K562 (cell line): ENCODE measurements around the gene LDLRAD3. TPM values are rescaled to one million over a fixed set of nuclear protein-coding genes. Genes with fewer than 3 reads are reported as not detected.

ENCODE experiments used
- CBX5 ChIP-seq: IDR thresholded peaks from 2 replicates; pipeline ENCODE4 v1.6.1; 2014; ENCODE audit warnings: low read depth, borderline replicate concordance
- HDAC6 ChIP-seq: IDR thresholded peaks from 2 replicates; pipeline ENCODE4 v1.6.1; 2012; ENCODE audit warnings: low read depth, mild to moderate bottlenecking, control low read depth, inconsistent platforms, low read length, moderate library complexity
- HNRNPH1 ChIP-seq: fragments of 200-400 bp; formaldehyde crosslinking; optimal IDR thresholded peaks from 2 replicates; pipeline ENCODE3; 2017; ENCODE audit warnings: low read depth, mild to moderate bottlenecking, low read length, moderate library complexity
- MCM2 ChIP-seq: fragments of 450-650 bp; IDR thresholded peaks from 2 replicates; pipeline ENCODE4 v1.6.1; 2017; ENCODE audit warnings: low read depth, mild to moderate bottlenecking
- MCM3 ChIP-seq: fragments of 450-650 bp; IDR thresholded peaks from 2 replicates; pipeline ENCODE4 v1.6.1; 2016
- NCOA1 ChIP-seq: fragments of 450-650 bp; IDR thresholded peaks from 2 replicates; pipeline ENCODE4 v1.6.1; 2016; ENCODE audit warnings: low read depth
- PCBP1 ChIP-seq: fragments of 200-400 bp; formaldehyde crosslinking; IDR thresholded peaks from 2 replicates; pipeline ENCODE4 v1.6.1; 2018; ENCODE audit warnings: mild to moderate bottlenecking, low read depth, low read length; ENCODE audit not compliant: poor library complexity, severe bottlenecking
- POU5F1 ChIP-seq: fragments of 150-350 bp; IDR thresholded peaks from 2 replicates; pipeline ENCODE4 v1.6.1; 2014; ENCODE audit warnings: borderline replicate concordance, low read length, low read depth, mild to moderate bottlenecking; ENCODE audit not compliant: partially characterized antibody
- RBM15 ChIP-seq: fragments of 200-400 bp; formaldehyde crosslinking; IDR thresholded peaks from 2 replicates; pipeline ENCODE4 v1.6.1; 2018; ENCODE audit warnings: mild to moderate bottlenecking, low read length, moderate library complexity; ENCODE audit not compliant: insufficient read depth
- SRSF9 ChIP-seq: fragments of 200-400 bp; formaldehyde crosslinking; IDR thresholded peaks from 2 replicates; pipeline ENCODE4 v1.6.1; 2017; ENCODE audit warnings: low read depth, low read length, borderline replicate concordance
- THRAP3 ChIP-seq: fragments of 450-650 bp; IDR thresholded peaks from 2 replicates; pipeline ENCODE4 v1.6.1; 2016; ENCODE audit warnings: mild to moderate bottlenecking, inconsistent platforms, borderline replicate concordance
- ZNF174 ChIP-seq: fragments of 250-450 bp; sonication (Bioruptor Pico); IDR thresholded peaks from 2 replicates; pipeline ENCODE4 v1.4.0; 2020; ENCODE audit warnings: mild to moderate bottlenecking
- polyA plus RNA-seq, 8 experiments: library from polyadenylated mRNA; depleted of rRNA in 4 of 8; stranded (reverse) in 5 of 8; unstranded in 3 of 8; fragments of >200 nt; fragmentation: Nextera tagmentation in 2 of 8; fragmentation: Illumina TruSeq in 1 of 8; extraction: Ambion mirVana in 2 of 8; extraction: Trizol in 1 of 8; gene quantifications; 2 replicates each; pipeline versions ENCODE4 v1.2.1 to v1.2.3, GENCODE V29; 2011 to 2014; ENCODE audit warnings: inconsistent platforms in 1 of 8, missing spikeins in 1 of 8
- total RNA-seq, 7 experiments: library from RNA; depleted of rRNA in 6 of 7; stranded (reverse); fragments of >200 nt in 6 of 7; fragmentation: Illumina TruSeq in 2 of 7; extraction: Trizol in 2 of 7; gene quantifications; 2 replicates each; pipeline versions ENCODE4 v1.2.1 to v1.2.3, GENCODE V29; 2011 to 2021; ENCODE audit warnings: low replicate concordance in 1 of 7
- TF ChIP-seq, protein P1 (sequence below), 2 experiments: fragments of 450-650 bp in 1 of 2; sonication (generic) in 1 of 2; formaldehyde crosslinking in 1 of 2; IDR thresholded peaks; 2 replicates each; pipeline versions ENCODE4 v1.7.1 to v1.9.0; 2016 to 2022; ENCODE audit warnings: inconsistent platforms in 1 of 2, mild to moderate bottlenecking in 1 of 2, missing genetic modification reagents in 1 of 2
- TF ChIP-seq, protein P2 (sequence below): fragments of 250-450 bp; sonication (Bioruptor Pico); IDR thresholded peaks from 2 replicates; pipeline ENCODE4 v1.4.0; 2020; ENCODE audit warnings: mild to moderate bottlenecking
- TF ChIP-seq, protein P3 (sequence below): sonication (generic); formaldehyde crosslinking; IDR thresholded peaks from 2 replicates; pipeline ENCODE4 v1.8.1; 2023; ENCODE audit warnings: mild to moderate bottlenecking, missing genetic modification reagents

The LDLRAD3 gene
- total and polyA plus RNA-seq, 9 of the 15 experiments (the other 6 are each of a cell fraction or from before 2014, with no cell fraction given): 0.73 to 7.2 (median 3.5) TPM

DNA sequence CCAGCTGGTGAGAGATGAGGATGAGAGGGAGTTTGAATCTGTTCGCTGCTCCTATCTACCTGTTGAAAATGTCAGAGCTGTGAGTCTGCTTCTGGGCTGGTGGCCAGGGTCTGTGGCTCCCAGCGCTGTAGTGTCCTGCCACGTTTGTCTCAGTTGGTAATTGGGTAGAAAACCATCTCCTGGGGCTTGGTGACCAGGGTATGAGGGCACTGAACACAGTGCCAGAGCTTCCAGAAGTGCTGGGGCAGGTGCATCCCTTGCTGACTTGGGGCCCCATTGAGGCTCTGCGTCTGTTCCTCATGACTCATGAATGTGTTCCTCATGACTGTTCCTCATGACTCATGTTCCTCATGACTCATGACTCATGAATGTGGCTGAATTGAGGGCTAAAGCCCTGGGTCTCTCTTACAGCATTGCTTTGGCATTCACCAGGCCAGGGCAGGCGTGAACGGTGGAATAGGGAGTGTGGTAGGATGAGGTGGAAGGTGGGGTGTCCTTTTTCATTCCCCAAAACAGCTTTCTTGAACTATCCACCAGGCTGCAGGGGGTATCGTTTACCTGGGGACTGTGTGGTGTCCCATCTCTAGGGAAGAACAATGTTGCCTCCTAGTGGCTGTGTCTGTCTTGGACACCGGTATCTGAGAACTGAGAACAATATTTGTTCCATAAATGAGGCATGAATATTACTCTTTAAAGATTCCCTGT, 205.8 kb downstream of the LDLRAD3 start (continued):
- TF ChIP-seq PCBP1 (no peak), POU5F1 (no peak), CBX5 (no peak), MCM3 (no peak), ZNF174 (CRISPR knock-in tag) (no peak), THRAP3 (no peak; the same call in 1 of the 2 replicates), HDAC6 (no peak), RBM15 (no peak), NCOA1 (peak; percentile 61; the same call in 1 of the 2 replicates), MCM2 (no peak), HNRNPH1 (no peak), SRSF9 (no peak)
- TF ChIP-seq, protein P1, sequence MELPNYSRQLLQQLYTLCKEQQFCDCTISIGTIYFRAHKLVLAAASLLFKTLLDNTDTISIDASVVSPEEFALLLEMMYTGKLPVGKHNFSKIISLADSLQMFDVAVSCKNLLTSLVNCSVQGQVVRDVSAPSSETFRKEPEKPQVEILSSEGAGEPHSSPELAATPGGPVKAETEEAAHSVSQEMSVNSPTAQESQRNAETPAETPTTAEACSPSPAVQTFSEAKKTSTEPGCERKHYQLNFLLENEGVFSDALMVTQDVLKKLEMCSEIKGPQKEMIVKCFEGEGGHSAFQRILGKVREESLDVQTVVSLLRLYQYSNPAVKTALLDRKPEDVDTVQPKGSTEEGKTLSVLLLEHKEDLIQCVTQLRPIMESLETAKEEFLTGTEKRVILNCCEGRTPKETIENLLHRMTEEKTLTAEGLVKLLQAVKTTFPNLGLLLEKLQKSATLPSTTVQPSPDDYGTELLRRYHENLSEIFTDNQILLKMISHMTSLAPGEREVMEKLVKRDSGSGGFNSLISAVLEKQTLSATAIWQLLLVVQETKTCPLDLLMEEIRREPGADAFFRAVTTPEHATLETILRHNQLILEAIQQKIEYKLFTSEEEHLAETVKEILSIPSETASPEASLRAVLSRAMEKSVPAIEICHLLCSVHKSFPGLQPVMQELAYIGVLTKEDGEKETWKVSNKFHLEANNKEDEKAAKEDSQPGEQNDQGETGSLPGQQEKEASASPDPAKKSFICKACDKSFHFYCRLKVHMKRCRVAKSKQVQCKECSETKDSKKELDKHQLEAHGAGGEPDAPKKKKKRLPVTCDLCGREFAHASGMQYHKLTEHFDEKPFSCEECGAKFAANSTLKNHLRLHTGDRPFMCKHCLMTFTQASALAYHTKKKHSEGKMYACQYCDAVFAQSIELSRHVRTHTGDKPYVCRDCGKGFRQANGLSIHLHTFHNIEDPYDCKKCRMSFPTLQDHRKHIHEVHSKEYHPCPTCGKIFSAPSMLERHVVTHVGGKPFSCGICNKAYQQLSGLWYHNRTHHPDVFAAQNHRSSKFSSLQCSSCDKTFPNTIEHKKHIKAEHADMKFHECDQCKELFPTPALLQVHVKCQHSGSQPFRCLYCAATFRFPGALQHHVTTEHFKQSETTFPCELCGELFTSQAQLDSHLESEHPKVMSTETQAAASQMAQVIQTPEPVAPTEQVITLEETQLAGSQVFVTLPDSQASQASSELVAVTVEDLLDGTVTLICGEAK (IDR thresholded peaks at IDR 0.05): no peak
- TF ChIP-seq, protein P1 (CRISPR knock-in tag; IDR thresholded peaks at IDR 0.05): no peak
- TF ChIP-seq, protein P2, sequence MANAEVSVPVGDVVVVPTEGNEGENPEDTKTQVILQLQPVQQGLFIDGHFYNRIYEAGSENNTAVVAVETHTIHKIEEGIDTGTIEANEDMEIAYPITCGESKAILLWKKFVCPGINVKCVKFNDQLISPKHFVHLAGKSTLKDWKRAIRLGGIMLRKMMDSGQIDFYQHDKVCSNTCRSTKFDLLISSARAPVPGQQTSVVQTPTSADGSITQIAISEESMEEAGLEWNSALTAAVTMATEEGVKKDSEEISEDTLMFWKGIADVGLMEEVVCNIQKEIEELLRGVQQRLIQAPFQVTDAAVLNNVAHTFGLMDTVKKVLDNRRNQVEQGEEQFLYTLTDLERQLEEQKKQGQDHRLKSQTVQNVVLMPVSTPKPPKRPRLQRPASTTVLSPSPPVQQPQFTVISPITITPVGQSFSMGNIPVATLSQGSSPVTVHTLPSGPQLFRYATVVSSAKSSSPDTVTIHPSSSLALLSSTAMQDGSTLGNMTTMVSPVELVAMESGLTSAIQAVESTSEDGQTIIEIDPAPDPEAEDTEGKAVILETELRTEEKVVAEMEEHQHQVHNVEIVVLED (CRISPR knock-in tag): no peak
- TF ChIP-seq, protein P3, sequence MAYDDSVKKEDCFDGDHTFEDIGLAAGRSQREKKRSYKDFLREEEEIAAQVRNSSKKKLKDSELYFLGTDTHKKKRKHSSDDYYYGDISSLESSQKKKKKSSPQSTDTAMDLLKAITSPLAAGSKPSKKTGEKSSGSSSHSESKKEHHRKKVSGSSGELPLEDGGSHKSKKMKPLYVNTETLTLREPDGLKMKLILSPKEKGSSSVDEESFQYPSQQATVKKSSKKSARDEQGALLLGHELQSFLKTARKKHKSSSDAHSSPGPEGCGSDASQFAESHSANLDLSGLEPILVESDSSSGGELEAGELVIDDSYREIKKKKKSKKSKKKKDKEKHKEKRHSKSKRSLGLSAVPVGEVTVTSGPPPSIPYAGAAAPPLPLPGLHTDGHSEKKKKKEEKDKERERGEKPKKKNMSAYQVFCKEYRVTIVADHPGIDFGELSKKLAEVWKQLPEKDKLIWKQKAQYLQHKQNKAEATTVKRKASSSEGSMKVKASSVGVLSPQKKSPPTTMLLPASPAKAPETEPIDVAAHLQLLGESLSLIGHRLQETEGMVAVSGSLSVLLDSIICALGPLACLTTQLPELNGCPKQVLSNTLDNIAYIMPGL (CRISPR knock-in tag): no peak
